DND-41 (cell line): ENCODE results near the gene TRIM46.

Experiments
- EZH2 ChIP-seq: IDR thresholded peaks from 3 replicates; pipeline ENCODE4 v1.6.1; 2012; ENCODE audit warnings: borderline replicate concordance, low read depth, mild to moderate bottlenecking, moderate library complexity, low read length, inconsistent platforms; ENCODE audit not compliant: severe bottlenecking
- TF ChIP-seq, protein P1 (sequence below): IDR thresholded peaks from 2 replicates; pipeline ENCODE4 v1.5.1; 2012; ENCODE audit warnings: borderline replicate concordance, low read length, moderate library complexity, mild to moderate bottlenecking; ENCODE audit not compliant: poor library complexity, severe bottlenecking; ENCODE audit errors: extremely low read depth

DNA sequence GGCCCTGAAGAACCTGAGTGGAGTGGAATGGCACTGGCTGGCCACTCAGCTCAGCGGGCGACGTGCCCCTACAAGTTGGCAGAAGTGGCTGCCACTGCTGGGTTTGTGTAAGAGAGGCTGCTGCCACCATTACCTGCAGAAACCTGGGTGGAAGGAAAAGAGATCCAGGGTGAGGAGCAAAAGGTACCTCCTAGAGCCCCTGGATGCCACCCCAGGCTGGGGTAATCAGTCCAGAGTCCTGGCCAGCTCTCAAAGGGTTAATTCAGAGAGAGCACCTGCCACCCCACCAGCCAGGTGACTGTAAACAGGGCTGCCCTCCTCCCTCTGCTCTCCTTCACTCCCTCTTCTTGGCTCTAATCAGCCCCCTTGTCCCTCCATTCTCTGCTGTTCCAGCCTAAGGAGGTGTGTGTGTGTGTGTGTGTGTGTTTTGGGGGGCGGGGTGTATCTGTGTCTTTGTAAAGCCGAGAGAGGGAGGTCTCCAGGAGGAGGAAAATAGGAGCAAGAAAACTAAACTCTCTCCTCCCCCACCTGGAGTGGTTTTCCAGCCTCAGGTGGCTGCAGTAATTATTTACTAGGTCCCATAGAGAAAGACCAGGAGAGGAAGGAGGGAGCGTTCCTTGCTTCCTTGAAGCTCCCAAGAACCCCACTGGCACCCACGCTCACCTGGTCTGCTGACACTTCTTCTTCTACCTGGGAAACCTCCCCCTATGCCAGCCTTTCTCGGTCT is 12.6 kb downstream of the TRIM46 start:
- TF ChIP-seq, protein P1, sequence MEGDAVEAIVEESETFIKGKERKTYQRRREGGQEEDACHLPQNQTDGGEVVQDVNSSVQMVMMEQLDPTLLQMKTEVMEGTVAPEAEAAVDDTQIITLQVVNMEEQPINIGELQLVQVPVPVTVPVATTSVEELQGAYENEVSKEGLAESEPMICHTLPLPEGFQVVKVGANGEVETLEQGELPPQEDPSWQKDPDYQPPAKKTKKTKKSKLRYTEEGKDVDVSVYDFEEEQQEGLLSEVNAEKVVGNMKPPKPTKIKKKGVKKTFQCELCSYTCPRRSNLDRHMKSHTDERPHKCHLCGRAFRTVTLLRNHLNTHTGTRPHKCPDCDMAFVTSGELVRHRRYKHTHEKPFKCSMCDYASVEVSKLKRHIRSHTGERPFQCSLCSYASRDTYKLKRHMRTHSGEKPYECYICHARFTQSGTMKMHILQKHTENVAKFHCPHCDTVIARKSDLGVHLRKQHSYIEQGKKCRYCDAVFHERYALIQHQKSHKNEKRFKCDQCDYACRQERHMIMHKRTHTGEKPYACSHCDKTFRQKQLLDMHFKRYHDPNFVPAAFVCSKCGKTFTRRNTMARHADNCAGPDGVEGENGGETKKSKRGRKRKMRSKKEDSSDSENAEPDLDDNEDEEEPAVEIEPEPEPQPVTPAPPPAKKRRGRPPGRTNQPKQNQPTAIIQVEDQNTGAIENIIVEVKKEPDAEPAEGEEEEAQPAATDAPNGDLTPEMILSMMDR = no peak
- TF ChIP-seq EZH2 = no peak
